ENCODE data around the gene PJVK.

DNA sequence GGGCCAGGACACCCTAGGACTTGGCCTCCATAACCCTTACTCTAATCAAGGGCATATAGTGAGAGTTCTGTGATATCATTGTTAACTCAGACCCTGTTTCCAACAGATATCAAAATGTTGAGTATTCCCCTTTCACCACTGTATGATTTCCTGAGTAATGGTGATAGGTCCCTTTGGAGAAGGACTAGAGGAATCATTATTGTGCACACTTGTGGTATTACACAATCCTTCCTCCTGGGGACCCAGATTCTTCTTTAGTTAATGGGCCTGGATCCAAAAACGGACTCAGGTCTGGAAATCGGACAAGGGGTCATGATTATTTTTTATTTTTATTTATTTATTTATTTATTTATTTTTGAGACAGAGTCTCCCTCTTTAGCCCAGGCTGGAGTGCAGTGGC lies 23.7 kb upstream of the PJVK start:
- TF ChIP-seq POLR2AphosphoS5 (IDR thresholded peaks at IDR 0.05; ENCODE audit: low read depth, low read length) (no peak), EZH2 (IDR thresholded peaks at IDR 0.05) (no peak), EZH2phosphoT487 (IDR thresholded peaks at IDR 0.05; ENCODE audit: borderline replicate concordance) (no peak), CEBPB (IDR thresholded peaks at IDR 0.05; ENCODE audit: low read depth) (no peak), SP1 (IDR thresholded peaks at IDR 0.05; ENCODE audit: low read depth) (no peak), SIN3A (IDR thresholded peaks at IDR 0.05; ENCODE audit: low read depth) (no peak)
- TF ChIP-seq, protein P1, sequence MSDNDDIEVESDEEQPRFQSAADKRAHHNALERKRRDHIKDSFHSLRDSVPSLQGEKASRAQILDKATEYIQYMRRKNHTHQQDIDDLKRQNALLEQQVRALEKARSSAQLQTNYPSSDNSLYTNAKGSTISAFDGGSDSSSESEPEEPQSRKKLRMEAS (IDR thresholded peaks at IDR 0.05) = no peak
- TF ChIP-seq, protein P2, sequence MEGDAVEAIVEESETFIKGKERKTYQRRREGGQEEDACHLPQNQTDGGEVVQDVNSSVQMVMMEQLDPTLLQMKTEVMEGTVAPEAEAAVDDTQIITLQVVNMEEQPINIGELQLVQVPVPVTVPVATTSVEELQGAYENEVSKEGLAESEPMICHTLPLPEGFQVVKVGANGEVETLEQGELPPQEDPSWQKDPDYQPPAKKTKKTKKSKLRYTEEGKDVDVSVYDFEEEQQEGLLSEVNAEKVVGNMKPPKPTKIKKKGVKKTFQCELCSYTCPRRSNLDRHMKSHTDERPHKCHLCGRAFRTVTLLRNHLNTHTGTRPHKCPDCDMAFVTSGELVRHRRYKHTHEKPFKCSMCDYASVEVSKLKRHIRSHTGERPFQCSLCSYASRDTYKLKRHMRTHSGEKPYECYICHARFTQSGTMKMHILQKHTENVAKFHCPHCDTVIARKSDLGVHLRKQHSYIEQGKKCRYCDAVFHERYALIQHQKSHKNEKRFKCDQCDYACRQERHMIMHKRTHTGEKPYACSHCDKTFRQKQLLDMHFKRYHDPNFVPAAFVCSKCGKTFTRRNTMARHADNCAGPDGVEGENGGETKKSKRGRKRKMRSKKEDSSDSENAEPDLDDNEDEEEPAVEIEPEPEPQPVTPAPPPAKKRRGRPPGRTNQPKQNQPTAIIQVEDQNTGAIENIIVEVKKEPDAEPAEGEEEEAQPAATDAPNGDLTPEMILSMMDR (IDR thresholded peaks at IDR 0.05 in 2 of 3, conservative IDR thresholded peaks at IDR 0.05 in 1 of 3; ENCODE audit: borderline replicate concordance in 1 of 3, insufficient read depth in 1 of 3, low read depth in 2 of 3, low read length in 2 of 3) = no peak
